Activated CD4-positive, alpha-beta T cell treated with anti-CD3 and anti-CD28 coated beads, Interleukin-2, Interleukin-6, amounts not matched to agents 100 ng/mL and 50 ng/mL, durations not matched to agents 16 hours and 8 hours (primary cell): ENCODE data around the gene DCTN2.
"Not testable (repeated sequence)": the region's sequence is repeated elsewhere in the genome, so short reads cannot be mapped to it uniquely, and the experiment has no call there.

Experiments used
- DNase-seq: peaks from one replicate; pipeline ENCODE4 v3.0.0-alpha.2; 2020

The DCTN2 gene

GRCh38 chr12:57546438-57547287, at the start of gene DCTN2:
Gene DCTN2 (minus strand): TSS chr12:57547192. CDS start chr12:57547063, 129 bp downstream.
- DNase-seq: peak; percentile 98

GRCh38 chr12:57593187-57593586, 46.2 kb upstream of the DCTN2 start:
- DNase-seq: no peak

- no peak for DNase-seq
These were observed 45.7 kb upstream of the DCTN2 start for GRCh38 chr12:57592551-57593165.

DNA sequence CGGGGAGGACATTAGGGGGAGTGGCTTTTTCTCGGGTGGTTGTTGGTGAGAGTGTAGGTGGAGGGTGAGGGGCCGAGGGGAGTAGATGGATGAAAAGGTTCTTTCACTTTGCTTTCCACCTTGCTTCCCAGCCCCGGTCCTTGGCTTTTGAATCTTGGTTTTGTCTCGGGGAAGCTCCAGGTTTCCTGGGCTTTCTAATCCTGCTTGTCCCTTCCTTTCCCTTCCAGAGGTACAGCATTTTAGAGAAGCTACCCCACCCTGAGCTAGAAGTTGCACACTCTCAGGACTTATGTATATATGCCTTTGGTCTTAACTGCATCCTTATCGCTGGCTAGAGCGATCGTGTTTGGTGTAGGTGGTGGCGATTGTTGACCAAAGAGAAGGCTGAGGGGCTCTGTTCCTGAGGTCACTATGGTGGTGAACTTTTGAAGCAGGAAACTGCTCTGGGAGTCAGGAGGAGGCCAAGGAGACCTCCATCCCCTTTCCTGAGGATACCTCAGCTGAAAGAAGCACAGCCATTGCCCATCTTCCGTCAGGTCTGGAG, 44.9 kb upstream of the DCTN2 start:
- DNase-seq: no peak

GRCh38 chr12:57590864-57591781, 44.1 kb upstream of the DCTN2 start, which contains the start of gene PIP4K2C:
Gene PIP4K2C (plus strand): TSS chr12:57591192. CDS start chr12:57591290, 98 bp downstream.
- peak; percentile 90 for DNase-seq

GRCh38 chr12:57590479-57590863, 43.5 kb upstream of the DCTN2 start:
- no peak for DNase-seq

- not testable (repeated sequence) for DNase-seq
These were observed 42.1 kb upstream of the DCTN2 start for GRCh38 chr12:57588951-57589610.

DNA sequence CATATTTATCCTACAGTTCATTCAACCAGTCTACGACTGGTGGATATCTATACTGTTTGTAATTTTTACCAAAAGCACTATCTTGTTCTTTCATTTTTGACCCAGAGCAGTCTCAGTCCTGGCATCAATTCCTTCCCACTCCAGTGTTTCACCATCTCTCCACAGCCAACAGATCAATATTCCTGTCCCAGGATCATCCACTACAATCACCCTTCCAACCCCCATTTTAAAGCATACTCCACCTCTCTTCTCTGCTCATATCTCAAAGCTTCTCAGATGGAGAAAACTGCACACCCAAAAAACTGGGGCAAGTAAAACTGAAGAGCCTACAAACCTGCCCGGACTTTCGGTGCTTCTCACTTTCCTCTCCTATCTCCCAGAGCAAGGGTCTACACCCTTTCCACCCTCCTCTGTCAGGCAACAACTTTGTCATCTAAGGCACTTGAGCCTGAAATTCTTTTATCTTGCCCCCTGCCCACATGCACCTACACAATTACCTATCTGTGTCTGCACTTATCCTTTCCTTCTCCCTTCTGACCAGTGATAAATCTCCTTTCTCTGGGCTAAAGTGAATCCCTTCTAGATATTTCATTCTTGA, 39.9 kb upstream of the DCTN2 start:
- DNase-seq: no peak

DNA sequence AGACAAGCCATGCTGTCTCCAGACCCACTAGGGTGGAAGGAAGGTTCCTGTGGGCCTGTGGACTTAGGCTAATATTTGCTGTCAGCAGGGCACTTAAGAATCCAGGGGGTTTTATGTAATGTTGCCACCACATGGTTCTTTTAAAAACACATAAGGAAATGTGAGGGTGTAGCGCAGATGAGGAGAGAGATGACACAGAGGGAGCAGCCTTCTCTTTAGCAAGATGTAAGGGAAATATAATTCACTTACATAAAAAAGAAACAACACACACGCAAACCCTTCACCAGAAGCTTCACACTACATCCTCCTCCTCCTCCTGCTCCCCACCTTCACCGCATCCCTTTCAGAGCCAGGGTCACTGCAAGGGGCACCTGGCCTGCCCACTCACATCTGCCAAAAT, 39.1 kb upstream of the DCTN2 start:
- no peak for DNase-seq

- DNase-seq: no peak
These were observed 38.2 kb upstream of the DCTN2 start for GRCh38 chr12:57585156-57585555.

DNA sequence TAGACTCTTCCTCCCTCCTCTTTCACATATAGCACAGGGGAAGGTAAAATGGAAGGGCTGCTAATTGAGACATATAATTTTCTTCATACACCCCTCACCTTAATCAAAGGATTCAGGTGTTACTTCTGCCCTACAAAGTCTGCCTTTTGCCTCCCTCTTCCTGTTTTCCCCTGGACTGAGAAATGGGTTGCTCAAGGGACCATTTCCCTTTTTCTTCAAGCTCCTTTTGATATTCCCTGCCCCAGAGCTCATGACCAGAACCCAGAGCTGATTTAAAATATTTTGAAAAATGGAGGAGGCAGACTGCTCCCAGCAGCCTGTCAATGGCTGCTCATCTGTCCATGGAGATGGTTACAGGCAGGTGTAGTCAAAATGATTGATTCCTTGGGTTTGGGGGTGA, 37.7 kb upstream of the DCTN2 start:
- DNase-seq: no peak

GRCh38 chr12:57584050-57584449, 37.1 kb upstream of the DCTN2 start:
- no peak for DNase-seq

GRCh38 chr12:57583008-57583831, 36.2 kb upstream of the DCTN2 start:
- DNase-seq: peak; percentile 87

GRCh38 chr12:57582440-57582839, 35.4 kb upstream of the DCTN2 start:
- no peak for DNase-seq

DNA sequence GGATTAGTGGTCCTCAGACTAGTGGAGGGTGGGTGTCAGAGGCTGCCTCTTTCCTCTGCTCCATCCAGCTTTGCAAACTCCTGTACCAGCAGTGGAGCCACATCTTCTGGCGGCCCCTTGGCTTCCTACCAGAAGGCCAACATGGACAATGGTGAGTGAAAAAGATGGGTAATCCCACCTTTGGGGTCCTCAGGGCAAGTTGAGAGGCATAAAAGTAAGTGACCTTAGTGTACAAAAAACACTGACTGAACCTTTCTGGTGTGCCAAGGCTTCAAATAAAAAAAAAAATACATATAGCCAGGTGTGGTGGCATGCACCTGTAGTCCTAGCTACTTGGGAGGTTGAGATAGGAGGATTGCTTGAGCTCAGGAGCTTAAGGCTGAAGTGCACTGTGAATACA, 34.8 kb upstream of the DCTN2 start:
- no peak for DNase-seq

GRCh38 chr12:57580466-57580795, 33.4 kb upstream of the DCTN2 start:
- DNase-seq: no peak

DNA sequence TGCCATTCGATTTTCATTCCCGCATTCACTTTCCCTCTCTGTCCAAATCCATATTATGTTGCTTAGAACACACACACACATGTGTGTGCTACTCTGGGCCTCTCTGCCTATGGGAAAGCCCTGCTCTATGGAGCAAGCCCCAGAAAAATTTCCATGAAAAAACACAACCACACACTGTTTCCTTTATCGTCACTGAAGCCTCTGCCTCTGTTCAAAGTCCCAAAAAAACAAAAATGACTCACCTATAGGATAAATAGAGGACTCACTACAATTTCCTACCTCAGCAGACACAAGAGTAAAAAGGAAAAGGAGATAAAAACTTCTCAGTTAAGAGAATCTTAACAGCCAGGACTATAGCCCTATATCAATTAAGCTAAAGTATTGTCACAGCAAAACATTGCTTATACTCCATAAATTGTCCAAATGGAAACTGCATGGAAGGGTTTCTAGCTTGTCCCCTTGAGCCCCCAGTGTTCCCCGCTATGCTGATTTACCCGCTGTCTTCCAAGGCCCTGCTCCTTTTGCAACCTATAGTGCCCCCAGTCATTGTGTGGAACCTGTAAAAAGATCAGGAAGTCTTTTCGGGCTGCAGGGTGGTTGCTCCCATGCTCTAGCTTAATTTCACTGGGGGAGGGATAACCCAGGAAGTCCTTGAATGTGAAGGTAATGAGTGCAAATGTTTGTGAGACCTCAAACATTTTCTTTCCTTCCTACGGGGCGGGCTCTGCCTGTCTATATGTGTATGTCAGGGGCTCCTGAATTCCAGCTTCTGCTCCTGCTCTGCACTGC, 32.9 kb upstream of the DCTN2 start:
- no peak for DNase-seq

- DNase-seq: no peak
These were observed 32.0 kb upstream of the DCTN2 start for GRCh38 chr12:57579011-57579410.

DNA sequence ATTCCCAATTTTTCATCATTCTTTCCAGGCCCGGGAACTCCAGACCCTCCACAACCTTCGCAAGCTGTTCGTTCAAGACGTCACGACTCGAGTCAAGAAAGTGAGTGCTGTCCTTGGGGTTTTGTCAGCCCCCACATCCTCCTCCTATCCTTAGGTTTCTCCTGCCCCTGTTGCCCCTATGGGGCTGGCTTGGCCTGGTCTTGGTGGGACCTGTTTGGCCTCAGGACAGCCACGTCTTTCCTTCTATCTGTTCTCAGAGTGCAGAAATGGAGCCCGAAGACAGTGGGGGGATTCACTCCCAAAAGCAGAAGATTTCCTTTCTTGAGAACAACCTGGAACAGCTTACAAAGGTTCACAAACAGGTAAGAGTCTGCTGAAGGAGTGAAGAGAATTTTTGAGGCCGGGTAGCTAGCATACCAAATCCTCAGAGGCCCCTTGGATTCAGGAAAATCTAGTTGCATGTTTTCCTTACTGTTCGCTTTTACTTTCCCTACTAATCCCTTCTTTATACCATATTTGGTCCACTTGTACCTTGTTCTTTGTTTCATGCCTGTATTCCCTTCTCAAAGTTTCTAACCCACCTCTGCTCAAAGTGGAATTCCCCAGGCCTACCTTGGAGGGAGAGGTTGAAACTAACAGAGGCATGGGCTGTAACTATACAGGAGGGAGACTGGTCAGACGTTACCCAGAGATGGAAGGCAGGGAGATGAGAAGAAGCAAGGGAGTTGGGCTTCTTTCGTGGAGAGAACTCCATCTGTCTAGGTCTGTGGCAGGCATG, 31.2 kb upstream of the DCTN2 start:
- DNase-seq: no peak
